GM23248 (cell line): Measurements from ENCODE around the gene ZNF398. TPM values are rescaled to one million over a fixed set of nuclear protein-coding genes. Genes with fewer than 3 reads are reported as not detected.
A peak's percentile ranks its signal among the peaks of the same experiment; 100 is the strongest.

ENCODE experiments used
- DNase-seq: peaks from one replicate; pipeline ENCODE4 v3.0.0-alpha.2; 2015
- H2AFZ ChIP-seq: fragments of 200-600 bp; sonication (generic); 2 replicates; pipeline ENCODE4 v1.6.1; 2016; ENCODE audit warnings: antibody characterized with exemption
- H3F3A ChIP-seq: fragments of 200-600 bp; sonication (generic); 2 replicates; pipeline ENCODE4 v1.6.1; 2016; ENCODE audit warnings: mild to moderate bottlenecking, antibody characterized with exemption, mixed run types; ENCODE audit not compliant: insufficient read depth
- H3K27ac ChIP-seq: fragments of 200-600 bp; sonication (generic); 2 replicates; pipeline ENCODE4 v1.5.1; 2016; ENCODE audit warnings: mild to moderate bottlenecking
- H3K27me3 ChIP-seq: fragments of 200-600 bp; sonication (generic); replicated peaks from 2 replicates; pipeline ENCODE4 v1.6.1; 2016; ENCODE audit warnings: mild to moderate bottlenecking; ENCODE audit not compliant: insufficient read depth
- H3K36me3 ChIP-seq: fragments of 200-600 bp; sonication (generic); 2 replicates; pipeline ENCODE4 v1.6.1; 2016; ENCODE audit warnings: low read depth, mild to moderate bottlenecking
- H3K4me1 ChIP-seq: fragments of 200-600 bp; sonication (generic); 2 replicates; pipeline ENCODE4 v1.6.1; 2016; ENCODE audit warnings: mild to moderate bottlenecking; ENCODE audit not compliant: insufficient read depth
- H3K4me2 ChIP-seq: fragments of 200-600 bp; sonication (generic); one replicate; pipeline ENCODE4 v1.6.1; 2016; ENCODE audit warnings: mild to moderate bottlenecking; ENCODE audit not compliant: unreplicated experiment
- H3K4me3 ChIP-seq: fragments of 200-600 bp; sonication (generic); 2 replicates; pipeline ENCODE4 v1.5.1; 2016; ENCODE audit warnings: mild to moderate bottlenecking
- H3K79me2 ChIP-seq: fragments of 200-600 bp; sonication (generic); 2 replicates; pipeline ENCODE4 v1.6.1; 2016; ENCODE audit warnings: mild to moderate bottlenecking; ENCODE audit not compliant: insufficient read depth
- H3K9ac ChIP-seq: fragments of 200-600 bp; sonication (generic); 2 replicates; pipeline ENCODE4 v1.6.1; 2016; ENCODE audit warnings: mild to moderate bottlenecking
- H3K9me2 ChIP-seq: fragments of 200-600 bp; sonication (generic); 2 replicates; pipeline ENCODE4 v1.6.1; 2016; ENCODE audit warnings: mixed run types, mild to moderate bottlenecking, moderate library complexity; ENCODE audit not compliant: insufficient read depth
- H3K9me3 ChIP-seq: fragments of 200-600 bp; sonication (generic); one replicate; pipeline ENCODE4 v1.6.1; 2017; ENCODE audit warnings: low read depth
- H4K20me1 ChIP-seq: fragments of 200-600 bp; sonication (generic); 2 replicates; pipeline ENCODE4 v1.6.0; 2016; ENCODE audit not compliant: insufficient read depth
- EZH2 ChIP-seq: fragments of 200-600 bp; sonication (generic); IDR thresholded peaks from 2 replicates; pipeline ENCODE4 v1.6.1; 2018; ENCODE audit warnings: antibody characterized with exemption, mild to moderate bottlenecking; ENCODE audit not compliant: insufficient read depth, poor library complexity, severe bottlenecking
- EZH2phosphoT487 ChIP-seq: fragments of 200-600 bp; sonication (generic); IDR thresholded peaks from 2 replicates; pipeline ENCODE4 v1.6.1; 2018; ENCODE audit warnings: antibody characterized with exemption, moderate library complexity, mild to moderate bottlenecking, low read depth; ENCODE audit not compliant: insufficient read depth
- WGBS, 2 experiments: methylation state at CpG; one replicate each; pipeline ENCODE4 v1.1.6; 2015 to 2017; ENCODE audit warnings: low lambda C conversion rate in 2 of 2, low coverage in 1 of 2; ENCODE audit errors: missing lambda C conversion rate in 2 of 2; 5-methylcytosine and 5-hydroxymethylcytosine counted together
- in situ Hi-C: fragments of 300-500 bp; cut with MboI; formaldehyde crosslinking; loops from 2 replicates; pipeline ENCODE4 v1.15.0; 2020
- polyA plus RNA-seq: library from polyadenylated mRNA; unstranded; fragments of >200 nt; fragmentation: Nextera tagmentation; extraction: Ambion mirVana; gene quantifications from 2 replicates; pipeline ENCODE4 v1.2.1, GENCODE V29; 2016
- total RNA-seq: library from RNA; depleted of rRNA; stranded (reverse); fragments of >200 nt; shearing (Covaris generic); gene quantifications from 2 replicates; pipeline ENCODE4 v1.2.3, GENCODE V29; 2014

Gene ZNF398
- total and polyA plus RNA-seq, 2 experiments from 2014 or later, result 6.7 to 12.5 TPM

- H3K9me3 ChIP-seq, result no peaks in the 10 kb centered on the region
- TF ChIP-seq EZH2phosphoT487 (no peak), EZH2 (no peak)
- H3K9ac ChIP-seq, result no peak overlapping the region
- H3K4me1 ChIP-seq, result peaks cover 2% of the 10 kb centered on the region; the same call in 1 of the 2 replicates
- H3K27me3 ChIP-seq, result no peaks in the 10 kb centered on the region
- no peaks in the 10 kb centered on the region for H4K20me1 ChIP-seq
- no peak overlapping the region for H3K27ac ChIP-seq
- 58 to 59% methylated on average over 7 of the region's 7 CpGs for WGBS, 2 experiments
- no peaks in the 10 kb centered on the region for H3K9me2 ChIP-seq
- H3K79me2 ChIP-seq, result peaks cover 39% of the 10 kb centered on the region
- H3K4me3 ChIP-seq, result no peak overlapping the region
- H3F3A ChIP-seq, result no peaks in the 10 kb centered on the region
- no peak overlapping the region for H3K4me2 ChIP-seq
- peak; percentile 72 for DNase-seq
- no peak overlapping the region for H2AFZ ChIP-seq
- in situ Hi-C loops, result no loop called here
- H3K36me3 ChIP-seq, result peaks cover 60% of the 10 kb centered on the region
Measured at GRCh38 chr7:149209518-149210269, 62.4 kb downstream of the ZNF398 start.

GRCh38 chr7:149210551-149210950, 63.3 kb downstream of the ZNF398 start:
- no peak overlapping the region for H2AFZ ChIP-seq
- H3K27me3 ChIP-seq, result no peaks in the 10 kb centered on the region
- no peak overlapping the region for H3K27ac ChIP-seq
- 80 to 84% methylated on average over 11 of the region's 11 CpGs for WGBS, 2 experiments
- in situ Hi-C loops, result no loop called here
- H3K9me2 ChIP-seq, result no peaks in the 10 kb centered on the region
- no peak overlapping the region for H3K9ac ChIP-seq
- no peak for DNase-seq
- TF ChIP-seq EZH2 (no peak), EZH2phosphoT487 (no peak)
- no peaks in the 10 kb centered on the region for H3F3A ChIP-seq
- peaks cover 2% of the 10 kb centered on the region; the same call in 1 of the 2 replicates for H3K4me1 ChIP-seq
- peaks cover 67% of the 10 kb centered on the region for H3K36me3 ChIP-seq
- no peaks in the 10 kb centered on the region for H3K9me3 ChIP-seq
- H3K4me2 ChIP-seq, result no peak overlapping the region
- H3K79me2 ChIP-seq, result peaks cover 31% of the 10 kb centered on the region
- H3K4me3 ChIP-seq, result no peak overlapping the region
- no peaks in the 10 kb centered on the region for H4K20me1 ChIP-seq

- no peaks in the 10 kb centered on the region for H3K27me3 ChIP-seq
- 41 to 47% methylated on average over 6 to 7 of the region's 7 CpGs for WGBS, 2 experiments
- no peak overlapping the region for H2AFZ ChIP-seq
- H3K4me3 ChIP-seq, result no peak overlapping the region
- no peak overlapping the region for H3K4me2 ChIP-seq
- peaks cover 32% of the 10 kb centered on the region for H3K79me2 ChIP-seq
- no peak overlapping the region for H3K27ac ChIP-seq
- DNase-seq, result no peak
- in situ Hi-C loops, result no loop called here
- H3K9me3 ChIP-seq, result no peaks in the 10 kb centered on the region
- no peak for TF ChIP-seq EZH2phosphoT487
- no peak for TF ChIP-seq EZH2
- H3K9me2 ChIP-seq, result no peaks in the 10 kb centered on the region
- peaks cover 12% of the 10 kb centered on the region; the same call in 1 of the 2 replicates for H3F3A ChIP-seq
- H3K9ac ChIP-seq, result no peak overlapping the region
- H4K20me1 ChIP-seq, result no peaks in the 10 kb centered on the region
- H3K36me3 ChIP-seq, result peaks cover 66% of the 10 kb centered on the region
- peaks cover 14% of the 10 kb centered on the region for H3K4me1 ChIP-seq
Measured at GRCh38 chr7:149214020-149214720, 66.9 kb downstream of the ZNF398 start.

GRCh38 chr7:149216402-149216801, 69.1 kb downstream of the ZNF398 start:
- Histone ChIP-seq H3K79me2 (peaks cover 32% of the 10 kb centered on the region), H3F3A (peaks cover 20% of the 10 kb centered on the region), H3K9me3 (no peaks in the 10 kb centered on the region), H3K9me2 (no peaks in the 10 kb centered on the region), H2AFZ (no peak overlapping the region), H3K36me3 (peaks cover 50% of the 10 kb centered on the region), H3K27me3 (no peaks in the 10 kb centered on the region), H3K9ac (no peak overlapping the region), H3K4me3 (no peak overlapping the region), H4K20me1 (no peaks in the 10 kb centered on the region), H3K4me2 (no peak overlapping the region), H3K27ac (no peak overlapping the region), H3K4me1 (peaks cover 26% of the 10 kb centered on the region)
- DNase-seq, result no peak
- 59 to 62% methylated on average over 2 of the region's 2 CpGs for WGBS, 2 experiments
- in situ Hi-C loops, result no loop called here
- no peak for TF ChIP-seq EZH2phosphoT487
- TF ChIP-seq EZH2, result no peak
